NCI-H524 treated with DMSO at 0.1 percent for 48 hours (cell line): ENCODE data around the gene LIN37.
"Not testable (repeated sequence)": the region's sequence is repeated elsewhere in the genome, so short reads cannot be mapped to it uniquely, and the experiment has no call there.

Experiments
- DNase-seq: peaks from one replicate; lab custom pipeline; 2025; lab: John Stamatoyannopoulos, UW

Gene LIN37

GRCh38 chr19:35719402-35720162 lies 28.8 kb upstream of the LIN37 start:
- DNase-seq, result no peak

- no peak for DNase-seq
These were observed 28.2 kb upstream of the LIN37 start for GRCh38 chr19:35720163-35720524.

- no peak for DNase-seq
These were observed 27.7 kb upstream of the LIN37 start for GRCh38 chr19:35720648-35721047.

GRCh38 chr19:35721374-35721773 lies 27.0 kb upstream of the LIN37 start:
- no peak for DNase-seq

- no peak for DNase-seq
These were observed 25.9 kb upstream of the LIN37 start for GRCh38 chr19:35722461-35722860.

- DNase-seq, result no peak
These were observed 25.5 kb upstream of the LIN37 start for GRCh38 chr19:35722897-35723296.

GRCh38 chr19:35723671-35724070 lies 24.7 kb upstream of the LIN37 start:
- DNase-seq, result no peak

- DNase-seq, result not testable (repeated sequence)
These were observed 24.2 kb upstream of the LIN37 start for GRCh38 chr19:35724132-35724531.

GRCh38 chr19:35724560-35724959 lies 23.8 kb upstream of the LIN37 start:
- no peak for DNase-seq

GRCh38 chr19:35725216-35725861 lies 23.0 kb upstream of the LIN37 start:
- no peak for DNase-seq

- no peak for DNase-seq
These were observed 21.1 kb upstream of the LIN37 start for GRCh38 chr19:35727053-35727955.

- no peak for DNase-seq
These were observed 20.2 kb upstream of the LIN37 start for GRCh38 chr19:35727956-35728706.

GRCh38 chr19:35729021-35729420 lies 19.4 kb upstream of the LIN37 start:
- peak; percentile 24 for DNase-seq

- DNase-seq, result no peak
These were observed 18.6 kb upstream of the LIN37 start for GRCh38 chr19:35729763-35730162.

- no peak for DNase-seq
These were observed 18.1 kb upstream of the LIN37 start for GRCh38 chr19:35730326-35730725.

- DNase-seq, result no peak
These were observed 17.0 kb upstream of the LIN37 start for GRCh38 chr19:35731353-35731752.

- DNase-seq, result no peak
These were observed 16.5 kb upstream of the LIN37 start for GRCh38 chr19:35731779-35732405.

GRCh38 chr19:35732540-35733179 lies 15.7 kb upstream of the LIN37 start:
- no peak for DNase-seq

GRCh38 chr19:35733180-35734125 lies 14.9 kb upstream of the LIN37 start:
- no peak for DNase-seq

GRCh38 chr19:35734273-35734672 lies 14.1 kb upstream of the LIN37 start:
- DNase-seq, result no peak
